ENCODE data around the gene STX18.

STX18 gene

GRCh38 chr4:4456351-4456750 lies 85.5 kb downstream of the STX18 start:
- H3K4me1 ChIP-seq (ENCODE audit: control insufficient read depth, low read depth, low read length): peaks cover 15% of the 10 kb centered on the region
- no peak overlapping the region for H3K9ac ChIP-seq (ENCODE audit: low read length)
- H3K9me3 ChIP-seq (ENCODE audit: control insufficient read depth, low read depth, low read length): no peaks in the 10 kb centered on the region
- no peaks in the 10 kb centered on the region for H3K27me3 ChIP-seq (ENCODE audit: control insufficient read depth, insufficient read depth, low read length)
- H3K36me3 ChIP-seq (ENCODE audit: control insufficient read depth, low read depth, low read length): peaks cover 14% of the 10 kb centered on the region
- no peak overlapping the region for H3K27ac ChIP-seq (ENCODE audit: low read length)
- no peak overlapping the region for H3K4me3 ChIP-seq (ENCODE audit: low read length)

GRCh38 chr4:4455210-4455865 lies 86.5 kb downstream of the STX18 start:
- H3K4me1 ChIP-seq (ENCODE audit: control insufficient read depth, low read depth, low read length): peaks cover 15% of the 10 kb centered on the region
- H3K27me3 ChIP-seq (ENCODE audit: control insufficient read depth, insufficient read depth, low read length): no peaks in the 10 kb centered on the region
- peaks cover 14% of the 10 kb centered on the region for H3K36me3 ChIP-seq (ENCODE audit: control insufficient read depth, low read depth, low read length)
- no peak overlapping the region for H3K27ac ChIP-seq (ENCODE audit: low read length)
- no peak overlapping the region for H3K9ac ChIP-seq (ENCODE audit: low read length)
- H3K4me3 ChIP-seq (ENCODE audit: low read length): no peak overlapping the region
- no peaks in the 10 kb centered on the region for H3K9me3 ChIP-seq (ENCODE audit: control insufficient read depth, low read depth, low read length)

- Histone ChIP-seq H3K9me3 (ENCODE audit: control insufficient read depth, low read depth, low read length) (no peaks in the 10 kb centered on the region), H3K36me3 (ENCODE audit: control insufficient read depth, low read depth, low read length) (peaks cover 3% of the 10 kb centered on the region), H3K27ac (ENCODE audit: low read length) (no peak overlapping the region), H3K4me1 (ENCODE audit: control insufficient read depth, low read depth, low read length) (no peaks in the 10 kb centered on the region), H3K4me3 (ENCODE audit: low read length) (no peak overlapping the region), H3K27me3 (ENCODE audit: control insufficient read depth, insufficient read depth, low read length) (no peaks in the 10 kb centered on the region), H3K9ac (ENCODE audit: low read length) (no peak overlapping the region)
Observed at GRCh38 chr4:4446434-4446833, 95.4 kb downstream of the STX18 start.

DNA sequence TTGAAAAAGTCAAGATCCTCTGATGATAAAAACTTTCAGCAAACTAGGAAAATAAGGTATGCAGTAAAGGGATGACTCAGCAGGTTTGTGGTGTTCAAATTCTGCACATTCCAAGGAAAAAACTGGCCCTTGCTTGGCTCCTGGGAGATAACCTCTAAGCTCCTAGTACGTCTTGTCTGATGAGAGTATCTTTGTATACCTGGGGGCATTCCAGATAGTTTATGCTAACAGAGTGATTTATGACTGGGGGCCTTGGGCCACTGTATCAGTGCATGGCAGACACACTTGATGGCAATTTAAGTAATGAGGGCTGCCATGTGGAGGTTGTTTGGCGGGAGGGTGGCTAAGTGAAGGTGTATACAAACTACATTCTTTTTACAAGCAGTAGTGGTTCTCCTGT lies 98.0 kb downstream of the STX18 start:
- no peaks in the 10 kb centered on the region for H3K36me3 ChIP-seq (ENCODE audit: control insufficient read depth, low read depth, low read length)
- no peaks in the 10 kb centered on the region for H3K4me1 ChIP-seq (ENCODE audit: control insufficient read depth, low read depth, low read length)
- no peak overlapping the region for H3K4me3 ChIP-seq (ENCODE audit: low read length)
- no peak overlapping the region for H3K27ac ChIP-seq (ENCODE audit: low read length)
- no peaks in the 10 kb centered on the region for H3K27me3 ChIP-seq (ENCODE audit: control insufficient read depth, insufficient read depth, low read length)
- H3K9ac ChIP-seq (ENCODE audit: low read length): no peak overlapping the region
- H3K9me3 ChIP-seq (ENCODE audit: control insufficient read depth, low read depth, low read length): no peaks in the 10 kb centered on the region

DNA sequence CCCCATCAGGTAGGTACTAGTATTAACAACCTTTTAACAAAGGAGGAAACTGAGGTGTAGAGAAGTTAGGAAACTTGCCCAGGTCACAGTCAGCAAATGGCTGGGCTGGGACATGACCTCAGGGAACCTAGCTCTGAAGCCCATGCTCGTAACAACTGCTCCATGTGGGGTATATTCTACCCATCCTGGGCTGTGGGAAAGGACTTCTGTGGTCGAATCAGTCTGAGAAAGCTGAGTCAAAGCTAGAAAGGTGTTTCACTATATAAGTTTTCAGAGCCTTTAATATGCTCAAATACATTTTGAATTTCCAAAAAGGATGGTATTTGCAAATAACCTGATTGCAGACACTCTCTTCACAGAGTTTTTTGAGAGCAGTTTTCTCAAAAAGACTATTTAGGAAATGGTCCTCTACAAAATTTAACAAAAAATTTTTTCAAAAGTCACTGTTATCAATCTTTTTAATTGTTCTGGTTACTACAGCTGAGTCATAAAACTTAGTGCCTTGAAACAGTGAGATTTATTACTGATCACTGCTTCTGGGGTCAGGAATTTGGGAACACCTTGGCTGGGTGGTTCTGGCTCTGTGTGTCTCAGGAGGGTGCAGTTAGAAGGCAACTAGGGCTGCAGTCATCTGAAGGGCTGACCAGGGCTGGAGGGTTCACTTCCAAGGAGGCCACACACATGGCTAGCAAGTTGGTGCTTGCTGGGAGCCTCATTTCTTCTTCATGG lies 101.4 kb downstream of the STX18 start:
- Histone ChIP-seq H3K27ac (ENCODE audit: low read length) (no peak overlapping the region), H3K36me3 (ENCODE audit: control insufficient read depth, low read depth, low read length) (peaks cover 5% of the 10 kb centered on the region), H3K9ac (ENCODE audit: low read length) (no peak overlapping the region), H3K27me3 (ENCODE audit: control insufficient read depth, insufficient read depth, low read length) (no peaks in the 10 kb centered on the region), H3K9me3 (ENCODE audit: control insufficient read depth, low read depth, low read length) (no peaks in the 10 kb centered on the region), H3K4me3 (ENCODE audit: low read length) (no peak overlapping the region), H3K4me1 (ENCODE audit: control insufficient read depth, low read depth, low read length) (no peaks in the 10 kb centered on the region)

GRCh38 chr4:4439782-4440181 lies 102.1 kb downstream of the STX18 start:
- Histone ChIP-seq H3K27me3 (ENCODE audit: control insufficient read depth, insufficient read depth, low read length) (no peaks in the 10 kb centered on the region), H3K36me3 (ENCODE audit: control insufficient read depth, low read depth, low read length) (peaks cover 5% of the 10 kb centered on the region), H3K9me3 (ENCODE audit: control insufficient read depth, low read depth, low read length) (no peaks in the 10 kb centered on the region), H3K4me1 (ENCODE audit: control insufficient read depth, low read depth, low read length) (no peaks in the 10 kb centered on the region), H3K9ac (ENCODE audit: low read length) (no peak overlapping the region), H3K27ac (ENCODE audit: low read length) (no peak overlapping the region), H3K4me3 (ENCODE audit: low read length) (no peak overlapping the region)

DNA sequence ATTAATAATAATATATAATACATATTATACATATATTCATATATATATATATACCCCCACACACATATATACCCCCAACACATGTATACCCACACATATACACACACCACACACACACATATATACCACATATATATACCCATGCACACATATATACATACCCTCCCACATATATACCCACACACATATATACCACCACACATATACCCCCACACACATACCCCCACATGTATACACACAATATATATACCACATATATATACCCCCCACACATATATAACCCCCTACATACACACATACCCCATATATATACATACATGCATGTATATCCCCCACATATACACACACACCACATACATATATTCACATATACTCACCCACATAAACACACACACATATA lies 103.0 kb downstream of the STX18 start:
- peaks cover 5% of the 10 kb centered on the region for H3K36me3 ChIP-seq (ENCODE audit: control insufficient read depth, low read depth, low read length)
- no peak overlapping the region for H3K9ac ChIP-seq (ENCODE audit: low read length)
- H3K27ac ChIP-seq (ENCODE audit: low read length): no peak overlapping the region
- H3K27me3 ChIP-seq (ENCODE audit: control insufficient read depth, insufficient read depth, low read length): no peaks in the 10 kb centered on the region
- no peaks in the 10 kb centered on the region for H3K9me3 ChIP-seq (ENCODE audit: control insufficient read depth, low read depth, low read length)
- no peak overlapping the region for H3K4me3 ChIP-seq (ENCODE audit: low read length)
- no peaks in the 10 kb centered on the region for H3K4me1 ChIP-seq (ENCODE audit: control insufficient read depth, low read depth, low read length)

DNA sequence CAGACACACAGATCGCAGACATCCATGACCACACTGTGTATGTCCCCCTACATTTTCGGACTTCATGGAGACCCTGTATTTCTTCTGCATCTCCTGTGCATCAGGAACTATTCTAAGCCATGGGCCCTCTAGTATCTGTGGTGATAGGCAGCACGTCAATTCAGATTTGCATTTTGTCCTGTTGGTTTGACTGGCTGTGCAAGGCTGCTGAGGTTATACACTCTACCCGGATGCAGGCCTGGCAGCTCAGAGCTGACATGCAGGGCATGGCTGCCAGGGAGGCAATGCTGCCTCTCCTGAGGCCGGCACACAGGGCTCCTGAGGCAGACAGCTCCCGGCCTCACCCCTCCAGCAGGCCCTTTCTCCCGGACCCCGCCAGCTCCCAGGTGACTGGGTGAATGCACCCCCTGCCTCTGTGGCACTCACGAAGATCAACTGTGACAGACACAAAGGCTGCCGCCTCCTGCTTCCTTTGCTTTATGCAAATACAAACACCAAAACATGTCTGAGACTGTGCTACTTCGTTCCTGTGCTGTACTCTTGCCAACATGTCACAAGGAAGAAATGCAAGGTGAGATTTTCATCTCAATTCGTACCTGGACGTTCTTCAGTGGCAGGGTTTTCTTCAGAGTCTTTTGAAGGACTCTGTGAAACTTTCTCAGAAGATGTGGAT lies 103.9 kb downstream of the STX18 start:
- Histone ChIP-seq H3K27ac (ENCODE audit: low read length) (no peak overlapping the region), H3K4me3 (ENCODE audit: low read length) (no peak overlapping the region), H3K9me3 (ENCODE audit: control insufficient read depth, low read depth, low read length) (no peaks in the 10 kb centered on the region), H3K4me1 (ENCODE audit: control insufficient read depth, low read depth, low read length) (no peaks in the 10 kb centered on the region), H3K9ac (ENCODE audit: low read length) (no peak overlapping the region), H3K27me3 (ENCODE audit: control insufficient read depth, insufficient read depth, low read length) (no peaks in the 10 kb centered on the region), H3K36me3 (ENCODE audit: control insufficient read depth, low read depth, low read length) (peaks cover 5% of the 10 kb centered on the region)

DNA sequence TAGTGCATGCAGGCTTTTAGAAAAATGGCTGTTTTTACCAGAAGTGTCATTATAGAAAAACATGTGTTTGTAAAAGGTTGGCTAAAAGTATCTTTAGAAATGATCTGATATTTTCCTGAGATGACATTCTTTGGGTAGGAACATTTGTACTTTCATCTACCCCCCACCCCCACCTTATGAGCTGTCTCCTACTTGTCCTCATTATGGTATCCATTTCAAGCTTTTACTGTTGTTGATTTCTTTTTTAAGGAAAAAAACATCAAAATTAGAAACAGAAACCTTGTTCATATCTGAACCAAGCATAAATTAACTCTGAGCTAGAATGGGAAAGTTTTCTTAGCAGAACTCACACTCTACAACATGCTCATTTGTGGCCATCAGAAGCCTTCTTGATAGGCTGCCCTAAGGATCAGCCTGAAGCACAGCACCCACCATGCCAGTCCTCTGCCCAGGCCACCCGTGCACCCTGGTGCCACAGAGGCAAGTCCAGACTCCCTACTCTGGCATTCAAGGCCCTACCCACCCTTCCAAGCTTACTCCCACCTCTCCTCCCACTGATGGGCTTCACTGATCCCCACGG lies 105.5 kb downstream of the STX18 start:
- H3K27ac ChIP-seq (ENCODE audit: low read length): no peak overlapping the region
- no peaks in the 10 kb centered on the region for H3K27me3 ChIP-seq (ENCODE audit: control insufficient read depth, insufficient read depth, low read length)
- peaks cover 5% of the 10 kb centered on the region for H3K36me3 ChIP-seq (ENCODE audit: control insufficient read depth, low read depth, low read length)
- no peak overlapping the region for H3K4me3 ChIP-seq (ENCODE audit: low read length)
- H3K9ac ChIP-seq (ENCODE audit: low read length): no peak overlapping the region
- H3K4me1 ChIP-seq (ENCODE audit: control insufficient read depth, low read depth, low read length): no peaks in the 10 kb centered on the region
- no peaks in the 10 kb centered on the region for H3K9me3 ChIP-seq (ENCODE audit: control insufficient read depth, low read depth, low read length)

DNA sequence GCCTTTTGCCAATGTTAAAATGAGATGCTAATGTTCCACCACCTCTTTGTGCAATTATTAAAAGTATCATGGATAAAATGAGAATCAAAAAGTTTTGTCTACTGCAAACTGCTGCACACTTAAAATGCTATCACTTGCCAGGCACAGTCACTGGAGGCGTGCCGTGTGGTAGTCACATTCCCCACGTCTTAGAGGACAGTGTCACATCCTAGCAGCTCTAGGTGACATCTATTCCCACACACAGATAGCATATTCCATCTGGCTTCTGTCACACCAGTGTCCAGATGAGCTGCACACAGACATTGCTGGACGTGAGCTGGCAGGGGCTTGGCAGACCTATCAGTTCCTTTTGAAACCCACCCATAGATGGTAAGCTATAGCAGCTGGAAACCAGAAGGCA lies 107.9 kb downstream of the STX18 start:
- peaks cover 3% of the 10 kb centered on the region for H3K4me1 ChIP-seq (ENCODE audit: control insufficient read depth, low read depth, low read length)
- H3K4me3 ChIP-seq (ENCODE audit: low read length): no peak overlapping the region
- no peak overlapping the region for H3K9ac ChIP-seq (ENCODE audit: low read length)
- H3K27me3 ChIP-seq (ENCODE audit: control insufficient read depth, insufficient read depth, low read length): no peaks in the 10 kb centered on the region
- no peak overlapping the region for H3K27ac ChIP-seq (ENCODE audit: low read length)
- H3K36me3 ChIP-seq (ENCODE audit: control insufficient read depth, low read depth, low read length): peaks cover 5% of the 10 kb centered on the region
- no peaks in the 10 kb centered on the region for H3K9me3 ChIP-seq (ENCODE audit: control insufficient read depth, low read depth, low read length)

GRCh38 chr4:4432341-4433125 lies 109.3 kb downstream of the STX18 start:
- no peak overlapping the region for H3K27ac ChIP-seq (ENCODE audit: low read length)
- no peaks in the 10 kb centered on the region for H3K9me3 ChIP-seq (ENCODE audit: control insufficient read depth, low read depth, low read length)
- H3K36me3 ChIP-seq (ENCODE audit: control insufficient read depth, low read depth, low read length): no peaks in the 10 kb centered on the region
- H3K9ac ChIP-seq (ENCODE audit: low read length): no peak overlapping the region
- no peaks in the 10 kb centered on the region for H3K27me3 ChIP-seq (ENCODE audit: control insufficient read depth, insufficient read depth, low read length)
- H3K4me3 ChIP-seq (ENCODE audit: low read length): no peak overlapping the region
- H3K4me1 ChIP-seq (ENCODE audit: control insufficient read depth, low read depth, low read length): peaks cover 10% of the 10 kb centered on the region
